Liver (tissue), 3 donors: ENCODE measurements around the gene PKD2.

Experiments
- CTCF ChIP-seq: fragments of 150-350 bp; IDR thresholded peaks from 2 replicates; pipeline ENCODE4 v1.5.1; 2017; ENCODE audit warnings: improper control_type of control experiment, low read depth, low read length; ENCODE audit not compliant: missing input control
- JUND ChIP-seq, 2 donors: IDR thresholded peaks; 2 replicates each; pipeline ENCODE4 v1.6.1; 2016; ENCODE audit warnings: antibody characterized with exemption in 2 of 2
- RAD21 ChIP-seq, 2 donors: IDR thresholded peaks; 2 replicates each; pipeline ENCODE4 v1.6.1; 2016; ENCODE audit warnings: antibody characterized with exemption in 2 of 2, mild to moderate bottlenecking in 2 of 2
- REST ChIP-seq: IDR thresholded peaks from 2 replicates; pipeline ENCODE4 v1.6.1; 2016; ENCODE audit warnings: antibody characterized with exemption, mild to moderate bottlenecking
- RXRA ChIP-seq, 2 donors: IDR thresholded peaks; 2 replicates each; pipeline ENCODE4 v1.6.1; 2017 to 2018; ENCODE audit warnings: antibody characterized with exemption in 2 of 2, mild to moderate bottlenecking in 1 of 2
- SP1 ChIP-seq: IDR thresholded peaks from 2 replicates; pipeline ENCODE4 v1.6.1; 2018; ENCODE audit warnings: antibody characterized with exemption, mild to moderate bottlenecking
- TAF1 ChIP-seq: conservative IDR thresholded peaks from 2 replicates; pipeline ENCODE4 v1.6.1; 2016; ENCODE audit warnings: antibody characterized with exemption, mild to moderate bottlenecking
- YY1 ChIP-seq: IDR thresholded peaks from 2 replicates; pipeline ENCODE4 v1.6.1; 2016; ENCODE audit warnings: antibody characterized with exemption, mild to moderate bottlenecking
- ZBTB33 ChIP-seq: IDR thresholded peaks from 2 replicates; pipeline ENCODE4 v1.6.1; 2016; ENCODE audit warnings: antibody characterized with exemption
- donor health status: healthy.
- donor health status: healthy.

- no peak for TF ChIP-seq CTCF
- TF ChIP-seq TAF1, result no peak
- TF ChIP-seq ZBTB33, result no peak
- no peak for TF ChIP-seq YY1
- no peak for TF ChIP-seq JUND (IDR thresholded peaks at IDR 0.05)
- no peak for TF ChIP-seq RXRA (IDR thresholded peaks at IDR 0.05)
- no peak for TF ChIP-seq REST
- no peak for TF ChIP-seq SP1
- no peak for TF ChIP-seq RAD21 (IDR thresholded peaks at IDR 0.05)
Measured at GRCh38 chr4:88028946-88029345, 21.5 kb downstream of the PKD2 start.
